Caco-2 (cell line): ENCODE data around the gene PHB1. TPM values are rescaled to one million over a fixed set of nuclear protein-coding genes. Genes with fewer than 3 reads are reported as not detected.

ENCODE experiments used
- BruUV-seq: library from RNA; stranded (reverse); fragments of 400-500 nt; replicated peaks from 2 replicates; lab custom pipeline; 2021; lab: Mats Ljungman, UMichigan
- CTCF ChIA-PET: fragments of 300-600 bp; sonication (Branson Sonifier 250); formaldehyde crosslinking; loops from one replicate; lab custom pipeline; 2022; ENCODE audit warnings: antibody characterized with exemption; lab: Charles Lee
- POLR2A ChIA-PET: fragments of 300-600 bp; sonication (Branson Sonifier 250); formaldehyde crosslinking; loops from one replicate; lab custom pipeline; 2022; ENCODE audit warnings: antibody characterized with exemption; lab: Charles Lee
- DNase-seq, 2 experiments: peaks; one replicate each; pipeline versions ENCODE4 v3.0.0 to v3.0.0-alpha.2; 2020 to 2022
- H3K27me3 ChIP-seq: replicated peaks from 2 replicates; pipeline ENCODE4 v1.6.0; 2011; ENCODE audit warnings: low read length; ENCODE audit not compliant: control insufficient read depth, insufficient read depth
- H3K36me3 ChIP-seq: 2 replicates; pipeline ENCODE4 v1.5.1; 2011; ENCODE audit warnings: low read length; ENCODE audit not compliant: control insufficient read depth, insufficient read depth
- H3K4me1 ChIP-seq: fragments of 250-450 bp; sonication (Bioruptor Pico); 2 replicates; pipeline ENCODE4 v1.5.1; 2020; ENCODE audit warnings: mild to moderate bottlenecking
- H3K4me3 ChIP-seq: 2 replicates; pipeline ENCODE4 v1.5.1; 2011; ENCODE audit warnings: low read depth, mild to moderate bottlenecking, control low read depth, low read length
- H3K9me3 ChIP-seq: fragments of 250-450 bp; sonication (Bioruptor Pico); 2 replicates; pipeline ENCODE4 v1.5.1; 2020; ENCODE audit warnings: mild to moderate bottlenecking, moderate library complexity
- H3K27ac Mint-ChIP-seq: one replicate; pipeline ENCODE4 v1.8.0; 2022; ENCODE audit warnings: mixed read lengths; ENCODE audit not compliant: unreplicated experiment
- H3K27me3 Mint-ChIP-seq: one replicate; pipeline ENCODE4 v1.8.0; 2022; ENCODE audit warnings: mixed read lengths; ENCODE audit not compliant: insufficient read depth, unreplicated experiment
- H3K36me3 Mint-ChIP-seq: one replicate; pipeline ENCODE4 v1.8.0; 2022; ENCODE audit warnings: mild to moderate bottlenecking, mixed read lengths; ENCODE audit not compliant: insufficient read depth, unreplicated experiment
- H3K4me1 Mint-ChIP-seq: one replicate; pipeline ENCODE4 v1.8.0; 2022; ENCODE audit warnings: low read depth, mixed read lengths; ENCODE audit not compliant: unreplicated experiment
- H3K4me3 Mint-ChIP-seq: one replicate; pipeline ENCODE4 v1.8.0; 2022; ENCODE audit warnings: mild to moderate bottlenecking, moderate library complexity, mixed read lengths; ENCODE audit not compliant: unreplicated experiment
- H3K9me3 Mint-ChIP-seq: one replicate; pipeline ENCODE4 v1.8.0; 2022; ENCODE audit warnings: mixed read lengths; ENCODE audit not compliant: unreplicated experiment
- intact Hi-C: fragments of 100-400 bp; cut with micrococcal nuclease; formaldehyde crosslinking; loops from one replicate; pipeline ENCODE4 v1.10.0; 2022; ENCODE audit not compliant: unreplicated experiment
- total RNA-seq: library from RNA; stranded (reverse); gene quantifications from 2 replicates; pipeline ENCODE4 v1.2.3, GENCODE V29; 2022
- TF ChIP-seq, protein P1 (sequence below), 2 experiments: fragments of 200-600 bp in 1 of 2; IDR thresholded peaks; 1 replicate in 1 of 2; 2 replicates in 1 of 2; pipeline versions ENCODE4 v1.5.1 to v1.8.0; 2011 to 2022; ENCODE audit warnings: antibody characterized with exemption in 1 of 2, control low read depth in 1 of 2, inconsistent platforms in 1 of 2, low read depth in 1 of 2, low read length in 1 of 2, mild to moderate bottlenecking in 1 of 2, moderate library complexity in 1 of 2; ENCODE audit not compliant: insufficient read depth in 1 of 2, severe bottlenecking in 1 of 2, unreplicated experiment in 1 of 2

Gene PHB1
- total RNA-seq, 1 experiment from 2014 or later: 761 TPM

DNA sequence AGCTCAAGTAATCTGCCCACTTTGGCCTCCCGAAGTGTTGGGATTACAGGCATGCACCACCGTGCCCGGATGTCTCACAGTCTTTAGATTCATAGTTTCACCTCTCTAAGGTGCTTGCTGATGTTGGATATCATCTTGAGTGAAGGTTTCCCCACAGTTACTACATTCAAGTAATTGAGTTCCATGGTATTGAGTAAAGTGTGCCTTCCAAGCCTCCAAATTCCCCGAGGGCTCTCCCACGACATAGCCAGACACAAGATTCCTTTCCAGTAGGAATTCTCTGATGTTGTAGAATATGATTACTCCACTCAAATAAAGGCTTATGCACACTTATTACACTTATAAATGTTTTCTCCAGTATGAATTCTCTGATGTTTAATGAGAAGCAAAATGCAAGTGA lies 36.4 kb downstream of the PHB1 start:
- Histone ChIP-seq H3K9me3 (no peaks in the 10 kb centered on the region), H3K27me3 (no peaks in the 10 kb centered on the region), H3K4me3 (no peak overlapping the region), H3K36me3 (no peaks in the 10 kb centered on the region), H3K4me1 (peaks cover 2% of the 10 kb centered on the region; the same call in 1 of the 2 replicates)
- Mint-ChIP-seq H3K36me3 (no peaks in the 10 kb centered on the region), H3K9me3 (no peaks in the 10 kb centered on the region), H3K27ac (no peak overlapping the region), H3K4me1 (peaks cover 5% of the 10 kb centered on the region), H3K4me3 (no peak overlapping the region), H3K27me3 (no peaks in the 10 kb centered on the region)
- intact Hi-C loops: no loop called here
- no TSS peak for BruUV-seq
- POLR2A ChIA-PET: no interaction called here
- DNase-seq: no peak
- CTCF ChIA-PET: no interaction called here
- TF ChIP-seq, protein P1, sequence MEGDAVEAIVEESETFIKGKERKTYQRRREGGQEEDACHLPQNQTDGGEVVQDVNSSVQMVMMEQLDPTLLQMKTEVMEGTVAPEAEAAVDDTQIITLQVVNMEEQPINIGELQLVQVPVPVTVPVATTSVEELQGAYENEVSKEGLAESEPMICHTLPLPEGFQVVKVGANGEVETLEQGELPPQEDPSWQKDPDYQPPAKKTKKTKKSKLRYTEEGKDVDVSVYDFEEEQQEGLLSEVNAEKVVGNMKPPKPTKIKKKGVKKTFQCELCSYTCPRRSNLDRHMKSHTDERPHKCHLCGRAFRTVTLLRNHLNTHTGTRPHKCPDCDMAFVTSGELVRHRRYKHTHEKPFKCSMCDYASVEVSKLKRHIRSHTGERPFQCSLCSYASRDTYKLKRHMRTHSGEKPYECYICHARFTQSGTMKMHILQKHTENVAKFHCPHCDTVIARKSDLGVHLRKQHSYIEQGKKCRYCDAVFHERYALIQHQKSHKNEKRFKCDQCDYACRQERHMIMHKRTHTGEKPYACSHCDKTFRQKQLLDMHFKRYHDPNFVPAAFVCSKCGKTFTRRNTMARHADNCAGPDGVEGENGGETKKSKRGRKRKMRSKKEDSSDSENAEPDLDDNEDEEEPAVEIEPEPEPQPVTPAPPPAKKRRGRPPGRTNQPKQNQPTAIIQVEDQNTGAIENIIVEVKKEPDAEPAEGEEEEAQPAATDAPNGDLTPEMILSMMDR (IDR thresholded peaks at IDR 0.05; ENCODE audit: insufficient read depth in 1 of 2, low read depth in 1 of 2, low read length in 1 of 2, severe bottlenecking in 1 of 2, unreplicated experiment in 1 of 2): no peak

DNA sequence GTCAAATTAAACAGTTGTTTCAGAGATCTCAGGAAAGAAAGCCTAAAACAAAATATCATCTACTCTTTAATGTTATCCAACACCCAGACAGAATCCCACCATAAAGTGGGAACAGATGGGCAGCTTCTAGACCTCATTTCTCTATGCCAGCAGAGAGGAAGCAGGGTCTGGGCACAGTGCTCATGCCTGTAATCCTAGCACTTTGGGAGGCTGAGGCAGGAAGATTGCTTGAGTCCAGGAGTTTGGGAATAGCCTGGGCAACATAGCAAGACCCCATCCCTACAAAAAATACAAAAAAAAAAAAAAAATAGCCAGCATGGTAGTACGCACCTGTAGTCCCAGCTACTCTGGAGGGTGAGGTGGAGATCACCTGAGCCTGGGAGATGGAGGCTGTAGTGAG lies 39.1 kb downstream of the PHB1 start:
- H3K4me1 Mint-ChIP-seq: peaks cover 5% of the 10 kb centered on the region
- no TSS peak for BruUV-seq

DNA sequence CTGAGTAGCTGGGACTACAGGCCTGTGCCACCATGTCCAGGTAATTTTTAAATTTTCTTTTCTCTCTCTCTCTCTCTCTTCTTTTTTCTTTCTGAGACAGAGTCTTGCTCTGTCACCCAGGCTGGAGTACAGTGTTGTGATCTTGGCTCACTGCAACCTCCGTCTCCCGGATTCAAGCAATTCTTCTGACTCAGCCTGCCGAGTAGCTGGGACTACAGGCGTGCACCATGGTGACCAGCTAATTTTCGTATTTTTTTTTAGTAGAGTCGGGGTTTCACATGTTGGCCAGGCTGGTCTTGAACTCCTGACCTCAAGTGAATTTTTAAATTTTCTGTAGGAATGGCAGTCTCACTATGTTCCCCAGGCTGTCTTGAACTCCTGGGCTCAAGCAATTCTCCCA lies 41.6 kb downstream of the PHB1 start:
- no peak overlapping the region for H3K4me3 Mint-ChIP-seq
- no peaks in the 10 kb centered on the region for H3K9me3 Mint-ChIP-seq
- no peaks in the 10 kb centered on the region for H3K36me3 Mint-ChIP-seq
- H3K4me1 ChIP-seq: peaks cover 9% of the 10 kb centered on the region
- H3K27me3 Mint-ChIP-seq: no peaks in the 10 kb centered on the region
- CTCF ChIA-PET: interaction anchor here (0.6 kb wide), 1 partner anchor 68 kb away, joined by 3 read pairs; no protein-coding TSS in a partner anchor
- intact Hi-C loops: no loop called here
- peak in 1 of 2 experiments; percentile 19 for DNase-seq
- no TSS peak for BruUV-seq
- no peaks in the 10 kb centered on the region for H3K36me3 ChIP-seq
- POLR2A ChIA-PET: no interaction called here
- H3K27ac Mint-ChIP-seq: no peak overlapping the region
- peaks cover 6% of the 10 kb centered on the region for H3K4me1 Mint-ChIP-seq
- H3K9me3 ChIP-seq: no peaks in the 10 kb centered on the region
- H3K4me3 ChIP-seq: no peak overlapping the region
- H3K27me3 ChIP-seq: no peaks in the 10 kb centered on the region
- TF ChIP-seq, protein P1 (IDR thresholded peaks at IDR 0.05; ENCODE audit: insufficient read depth in 1 of 2, low read depth in 1 of 2, low read length in 1 of 2, severe bottlenecking in 1 of 2, unreplicated experiment in 1 of 2): no peak

More for the DNA sequence above, 39.1 kb downstream of the PHB1 start:
- Mint-ChIP-seq H3K27me3 (no peaks in the 10 kb centered on the region), H3K36me3 (no peaks in the 10 kb centered on the region), H3K4me3 (no peak overlapping the region), H3K9me3 (no peaks in the 10 kb centered on the region), H3K27ac (no peak overlapping the region)
- Histone ChIP-seq H3K4me1 (no peaks in the 10 kb centered on the region), H3K4me3 (no peak overlapping the region), H3K9me3 (no peaks in the 10 kb centered on the region), H3K36me3 (no peaks in the 10 kb centered on the region), H3K27me3 (no peaks in the 10 kb centered on the region)
- ChIA-PET CTCF (interaction anchor here (0.7 kb wide), 1 partner anchor 774 kb away, joined by 7 read pairs; no protein-coding TSS in a partner anchor), POLR2A (no interaction called here)
- TF ChIP-seq, protein P1 (IDR thresholded peaks at IDR 0.05; ENCODE audit: insufficient read depth in 1 of 2, low read depth in 1 of 2, low read length in 1 of 2, severe bottlenecking in 1 of 2, unreplicated experiment in 1 of 2): no peak
- intact Hi-C loops: no loop called here
- DNase-seq: peak in 1 of 2 experiments; percentile 14
